Left lung (tissue), 10 donors: ENCODE measurements around the gene PDIK1L. TPM values are rescaled to one million over a fixed set of nuclear protein-coding genes. Genes with fewer than 3 reads are reported as not detected.

Experiments
- ATAC-seq: fragments of 200-7000 bp; cut with Tn5 transposase; one replicate; pipeline ENCODE4 v1.9.1; 2020; ENCODE audit warnings: moderate library complexity
- DNase-seq, 4 donors: peaks; one replicate each; pipeline ENCODE4 v3.0.0-alpha.2; 2013 to 2020
- H3K27ac ChIP-seq, 2 donors: fragments of 200-600 bp; sonication (generic) in 1 of 2; one replicate each; pipeline versions ENCODE4 v1.5.0 to v1.8.0; 2020 to 2021
- H3K27me3 ChIP-seq, 2 donors: fragments of 200-600 bp; sonication (generic) in 1 of 2; one replicate each; pipeline versions ENCODE4 v1.5.0 to v1.8.0; 2020 to 2021
- H3K36me3 ChIP-seq, 2 donors: fragments of 200-600 bp; sonication (generic) in 1 of 2; one replicate each; pipeline versions ENCODE4 v1.5.0 to v1.8.0; 2020 to 2021
- H3K4me1 ChIP-seq, 2 donors: fragments of 200-600 bp; one replicate each; pipeline ENCODE4 v1.8.0; 2021
- H3K4me3 ChIP-seq, 2 donors: fragments of 200-600 bp; sonication (generic) in 1 of 2; one replicate each; pipeline versions ENCODE4 v1.5.0 to v1.8.0; 2020 to 2021; ENCODE audit warnings: mild to moderate bottlenecking in 1 of 2
- H3K9me3 ChIP-seq, 2 donors: fragments of 200-600 bp; sonication (generic) in 1 of 2; one replicate each; pipeline versions ENCODE4 v1.5.0 to v1.8.0; 2020 to 2021
- CTCF ChIP-seq, 2 donors: fragments of 200-600 bp; sonication (generic) in 1 of 2; IDR thresholded peaks; one replicate each; pipeline versions ENCODE4 v1.5.0 to v1.8.0; 2021; ENCODE audit warnings: antibody characterized with exemption in 2 of 2
- intact Hi-C, 2 donors: fragments of 100-400 bp; cut with DNase I; formaldehyde crosslinking; loops; one replicate each; pipeline versions ENCODE4 v1.11.2 to v1.14.2; 2022
- polyA plus RNA-seq, 6 donors: library from polyadenylated mRNA; unstranded; fragments of 120-200 nt; gene quantifications; one replicate each; pipeline ENCODE4 v1.2.1, GENCODE V29; 2013; ENCODE audit not compliant: insufficient read length in 6 of 6
- total RNA-seq, 2 donors: library from RNA; stranded (reverse); fragmentation: NEBNext Ultra II Directional; extraction: Animal tissue kit (Norgen Biotek cat#: 25700); gene quantifications; one replicate each; pipeline ENCODE4 v1.2.1, GENCODE V29; 2021
- donor health status: DM: no; HTN: yes; CAD: no.
- donor health status: DM: no; HTN: no; CAD: no.

PDIK1L gene
- total and polyA plus RNA-seq, 8 donors = 7.0 to 26.0 (median 22.2) TPM

- Histone ChIP-seq H3K27me3 (peaks cover 0 to 22% of the 10 kb centered on the region in 2 donors), H3K4me1 (peaks cover 5 to 33% of the 10 kb centered on the region in 2 donors), H3K27ac (peak within 1 kb of the TSS in 1 of 2 donors; percentile 80), H3K36me3 (peaks cover 0 to 4% of the 10 kb centered on the region in 2 donors), H3K4me3 (peak within 1 kb of the TSS; percentile 71 to 81), H3K9me3 (no peaks in the 10 kb centered on the region)
- TF ChIP-seq CTCF (IDR thresholded peaks at IDR 0.05) = no peak
- intact Hi-C loops = loop anchor here in 1 of 2 donors (10.0 kb wide), 1 partner anchor 134 kb away; no protein-coding TSS in a partner anchor
- ATAC-seq (no peak), DNase-seq (peak in 1 of 4 donors; percentile 32)
These were observed 57.0 kb downstream of the PDIK1L start, which contains the start of gene C1orf232 for GRCh38 chr1:26168410-26169197. Gene C1orf232 (minus strand): TSS chr1:26168963. CDS start chr1:26168499, 464 bp downstream.

- DNase-seq (peak in 1 of 4 donors; percentile 11), ATAC-seq (no peak)
- H3K4me1 ChIP-seq = peaks cover 5 to 27% of the 10 kb centered on the region in 2 donors
- intact Hi-C loops = loop anchor here in 1 of 2 donors (10.0 kb wide), 1 partner anchor 134 kb away; no protein-coding TSS in a partner anchor
- H3K36me3 ChIP-seq = peaks cover 0 to 4% of the 10 kb centered on the region in 2 donors
- H3K9me3 ChIP-seq = no peaks in the 10 kb centered on the region
- H3K27me3 ChIP-seq = peaks cover 0 to 16% of the 10 kb centered on the region in 2 donors
- TF ChIP-seq CTCF (IDR thresholded peaks at IDR 0.05) = no peak
- H3K27ac ChIP-seq = peak overlapping the region in 1 of 2 donors; percentile 80
- H3K4me3 ChIP-seq = peak overlapping the region; percentile 71 to 81
These were observed 57.6 kb downstream of the PDIK1L start for GRCh38 chr1:26169198-26169554.

GRCh38 chr1:26169669-26170471 lies 58.2 kb downstream of the PDIK1L start, which contains the start of gene ZNF593:
Gene ZNF593 (plus strand): TSS chr1:26169908. CDS start chr1:26169984, 76 bp downstream.
- intact Hi-C loops = loop anchor here in 1 of 2 donors (10.0 kb wide), 1 partner anchor 135 kb away; no protein-coding TSS in a partner anchor
- ATAC-seq = peak; percentile 97
- DNase-seq = peak; percentile 79 to 98 (median 94)

GRCh38 chr1:26170472-26170821 lies 58.8 kb downstream of the PDIK1L start:
- no peaks in the 10 kb centered on the region for H3K9me3 ChIP-seq
- peaks cover 0 to 4% of the 10 kb centered on the region in 2 donors for H3K36me3 ChIP-seq
- H3K4me1 ChIP-seq = peaks cover 5 to 21% of the 10 kb centered on the region in 2 donors
- peak overlapping the region; percentile 71 to 81 for H3K4me3 ChIP-seq
- TF ChIP-seq CTCF (IDR thresholded peaks at IDR 0.05) = no peak
- ATAC-seq (peak; percentile 2), DNase-seq (peak in 1 of 4 donors; percentile 36)
- H3K27me3 ChIP-seq = peaks cover 0 to 3% of the 10 kb centered on the region in 2 donors
- intact Hi-C loops = no loop called here
- no peak overlapping the region for H3K27ac ChIP-seq

More at GRCh38 chr1:26169669-26170471, 58.2 kb downstream of the PDIK1L start, which contains the start of gene ZNF593:
- Histone ChIP-seq H3K9me3 (no peaks in the 10 kb centered on the region), H3K36me3 (peaks cover 0 to 4% of the 10 kb centered on the region in 2 donors), H3K27ac (peak within 1 kb of the TSS; percentile 20 to 80), H3K4me3 (peak within 1 kb of the TSS; percentile 71 to 81), H3K27me3 (peaks cover 0 to 9% of the 10 kb centered on the region in 2 donors), H3K4me1 (peaks cover 5 to 21% of the 10 kb centered on the region in 2 donors)
- peak; percentile 89 to 91 for TF ChIP-seq CTCF (IDR thresholded peaks at IDR 0.05)
